H7 (cell line): ENCODE measurements around the gene CABCOCO1. TPM values are rescaled to one million over a fixed set of nuclear protein-coding genes. Genes with fewer than 3 reads are reported as not detected.
A peak's percentile ranks its signal among the peaks of the same experiment; 100 is the strongest.
"Not testable (repeated sequence)": the region's sequence is repeated elsewhere in the genome, so short reads cannot be mapped to it uniquely, and the experiment has no call there.

Source experiments
- DNase-seq: peaks from one replicate; pipeline ENCODE4 v3.0.0; 2012
- H3K27me3 ChIP-seq: 2 replicates; pipeline ENCODE4 v1.6.0; 2011; ENCODE audit warnings: mild to moderate bottlenecking, low read length; ENCODE audit not compliant: control insufficient read depth, insufficient read depth
- H3K36me3 ChIP-seq: replicated peaks from 2 replicates; pipeline ENCODE4 v1.5.1; 2011; ENCODE audit warnings: low read length; ENCODE audit not compliant: control insufficient read depth, insufficient read depth
- H3K4me3 ChIP-seq: 2 replicates; pipeline ENCODE4 v1.5.1; 2011; ENCODE audit warnings: low read depth, mild to moderate bottlenecking, control low read depth, low read length, moderate library complexity; ENCODE audit not compliant: insufficient read depth
- total RNA-seq: library from RNA; depleted of rRNA; stranded (reverse); fragments of >200 nt; shearing (Covaris generic); gene quantifications from 2 replicates; pipeline ENCODE4 v1.2.3, GENCODE V29; 2014

The CABCOCO1 gene
- total RNA-seq, 1 experiment from 2014 or later: not detected

DNA sequence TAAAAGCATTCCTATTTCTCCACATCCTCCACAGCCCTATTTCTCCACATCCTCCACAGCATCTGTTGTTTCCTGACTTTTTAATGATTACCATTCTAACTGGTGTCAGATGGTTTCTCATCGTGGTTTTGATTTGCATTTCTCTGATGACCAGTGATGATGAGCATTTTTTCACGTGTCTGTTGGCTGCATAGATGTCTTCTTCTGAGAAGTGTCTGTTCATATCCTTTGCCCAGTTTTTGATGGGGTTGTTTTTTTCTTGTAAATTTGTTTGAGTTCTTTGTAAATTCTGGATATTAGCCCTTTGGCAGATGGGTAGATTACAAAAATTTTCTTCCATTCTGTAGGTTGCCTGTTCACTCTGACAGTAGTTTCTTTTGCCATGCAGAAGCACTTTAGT is 49.4 kb downstream of the CABCOCO1 start:
- H3K36me3 ChIP-seq, DNase-seq, H3K4me3 ChIP-seq, H3K27me3 ChIP-seq: not testable (repeated sequence)

DNA sequence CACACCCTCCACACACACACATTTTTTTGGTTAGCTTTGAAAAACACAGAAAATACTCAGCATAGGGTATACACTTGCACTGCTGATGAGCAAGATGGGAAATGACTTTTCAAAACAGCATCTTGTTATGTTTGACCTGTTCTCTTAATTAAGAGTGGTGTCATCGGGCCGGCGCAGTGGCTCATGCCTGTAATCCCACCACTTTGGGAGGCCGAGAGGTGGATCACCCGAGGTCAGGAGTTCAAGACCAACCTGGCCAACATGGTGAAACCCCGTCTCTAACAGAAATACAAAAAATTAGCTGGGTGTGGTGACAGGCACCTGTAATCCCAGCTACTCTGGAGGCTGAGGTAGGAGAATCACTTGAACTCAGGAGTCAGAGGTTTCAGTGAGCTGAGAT is 56.7 kb downstream of the CABCOCO1 start:
- DNase-seq, H3K4me3 ChIP-seq, H3K36me3 ChIP-seq, H3K27me3 ChIP-seq: not testable (repeated sequence)

DNA sequence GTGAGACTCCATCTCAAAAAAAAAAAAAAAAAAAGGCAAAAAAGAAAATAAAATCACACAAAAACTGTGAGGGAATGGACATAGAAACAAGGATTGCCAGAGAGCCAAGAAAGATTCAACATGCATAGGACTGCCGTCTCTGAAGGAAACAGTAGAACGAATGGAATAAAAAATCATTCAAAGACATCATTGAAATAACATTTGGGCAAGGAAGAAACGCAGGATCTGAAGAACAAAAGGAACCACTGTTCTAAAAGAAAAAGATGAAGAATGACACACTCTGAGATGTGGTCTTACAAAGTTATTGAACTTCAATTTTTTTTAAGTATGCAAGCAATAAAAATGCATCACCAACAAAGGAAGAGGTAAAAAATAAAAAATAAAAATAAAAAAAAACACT is 57.2 kb downstream of the CABCOCO1 start:
- Histone ChIP-seq H3K36me3 (no peaks in the 10 kb centered on the region), H3K27me3 (no peaks in the 10 kb centered on the region), H3K4me3 (no peak overlapping the region)
- no peak for DNase-seq

DNA sequence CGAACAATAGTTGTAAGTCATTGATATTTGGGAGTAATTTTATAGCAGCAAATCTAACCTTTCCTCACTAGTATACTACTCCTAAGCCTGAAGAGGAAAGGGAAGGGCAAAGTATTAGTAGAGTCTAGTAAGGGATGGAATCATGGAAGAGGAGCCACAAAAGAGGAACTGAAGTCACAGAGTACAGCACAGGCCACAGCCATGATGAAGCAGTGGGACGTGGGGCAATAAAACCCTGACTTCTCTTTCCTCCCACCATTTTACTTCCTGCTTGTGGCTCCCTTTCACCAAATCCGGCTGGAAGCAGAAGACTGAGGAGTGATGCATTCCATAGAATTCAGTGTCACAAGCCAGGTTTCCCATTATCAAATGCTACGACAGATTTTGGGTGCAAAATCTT is 58.7 kb downstream of the CABCOCO1 start:
- H3K27me3 ChIP-seq: no peaks in the 10 kb centered on the region
- DNase-seq: no peak
- H3K36me3 ChIP-seq: no peaks in the 10 kb centered on the region
- no peak overlapping the region for H3K4me3 ChIP-seq

DNA sequence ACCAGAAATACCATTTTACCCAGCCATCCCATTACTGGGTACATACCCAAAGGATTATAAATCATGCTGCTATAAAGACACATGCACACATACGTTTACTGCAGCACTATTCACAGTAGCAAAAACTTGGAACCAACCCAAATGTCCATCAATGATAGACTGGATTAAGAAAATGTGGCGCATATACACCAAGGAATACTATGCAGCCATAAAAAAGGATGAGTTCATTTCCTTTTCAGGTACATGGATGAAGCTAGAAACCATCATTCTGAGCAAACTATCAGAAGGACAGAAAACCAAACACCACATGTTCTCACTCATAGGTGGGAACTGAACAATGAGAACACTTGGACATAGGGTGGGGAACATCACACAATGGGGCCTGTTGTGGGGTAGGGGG is 62.5 kb downstream of the CABCOCO1 start:
- not testable (repeated sequence) for DNase-seq, H3K4me3 ChIP-seq, H3K36me3 ChIP-seq, H3K27me3 ChIP-seq

DNA sequence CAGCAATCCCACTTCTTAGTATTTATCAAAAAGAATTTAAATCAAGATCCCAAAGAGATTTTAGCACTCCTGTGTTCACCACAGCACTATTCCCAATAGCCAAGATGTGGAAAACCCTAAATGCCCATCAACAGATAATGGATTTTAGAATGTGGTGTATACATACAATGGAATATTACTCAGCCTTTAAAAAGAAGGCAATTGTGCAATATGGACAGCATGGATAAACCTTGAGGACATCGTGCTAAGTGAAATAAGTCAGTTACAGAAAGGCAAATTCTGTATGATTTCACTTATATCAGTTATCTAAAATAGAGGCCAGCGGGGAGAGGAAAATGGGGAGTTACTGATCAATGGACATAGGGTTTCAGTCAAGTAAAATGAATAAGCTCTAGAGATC is 66.9 kb downstream of the CABCOCO1 start:
- no peak for DNase-seq
- no peaks in the 10 kb centered on the region for H3K36me3 ChIP-seq
- no peak overlapping the region for H3K4me3 ChIP-seq
- no peaks in the 10 kb centered on the region for H3K27me3 ChIP-seq

DNA sequence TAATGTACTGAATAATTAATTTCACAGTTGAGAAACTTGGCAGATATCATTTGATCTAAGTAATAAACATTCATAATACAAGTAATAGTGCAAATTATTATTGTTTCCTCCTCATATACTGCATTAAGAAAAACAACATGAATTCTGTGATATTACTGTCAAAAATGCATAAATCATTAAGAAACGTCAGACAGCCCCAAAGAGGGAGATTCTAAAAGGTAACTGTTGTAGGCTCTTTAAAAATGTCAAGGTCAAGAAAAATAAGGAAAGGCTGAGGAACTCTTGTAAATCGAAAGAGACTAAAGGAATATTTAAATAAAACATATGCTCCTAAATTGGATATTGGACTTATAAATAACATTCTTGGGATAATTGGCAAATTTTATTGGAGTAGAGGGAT is 67.9 kb downstream of the CABCOCO1 start:
- H3K27me3 ChIP-seq: no peaks in the 10 kb centered on the region
- DNase-seq: no peak
- H3K36me3 ChIP-seq: no peaks in the 10 kb centered on the region
- H3K4me3 ChIP-seq: no peak overlapping the region

DNA sequence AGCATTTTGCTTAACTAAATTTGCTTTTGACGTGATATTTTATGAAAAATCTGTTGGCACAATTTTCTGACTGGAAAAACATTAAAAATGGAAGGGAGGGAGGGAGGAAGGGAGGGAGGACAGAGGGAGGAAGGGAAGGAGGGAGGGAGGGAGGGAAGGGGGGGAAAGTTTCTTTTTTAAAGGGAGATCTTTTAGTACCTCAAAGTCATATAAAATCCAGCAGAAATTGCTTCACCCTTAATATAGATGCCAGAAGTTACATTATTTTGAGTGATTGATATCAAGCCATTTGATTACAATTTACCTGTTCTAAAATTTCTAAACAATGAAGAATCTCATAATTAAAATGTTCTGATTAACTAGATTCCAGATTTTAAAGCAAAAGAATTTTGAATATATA is 68.9 kb downstream of the CABCOCO1 start:
- Histone ChIP-seq H3K27me3 (no peaks in the 10 kb centered on the region), H3K36me3 (no peaks in the 10 kb centered on the region), H3K4me3 (no peak overlapping the region)
- DNase-seq: no peak

DNA sequence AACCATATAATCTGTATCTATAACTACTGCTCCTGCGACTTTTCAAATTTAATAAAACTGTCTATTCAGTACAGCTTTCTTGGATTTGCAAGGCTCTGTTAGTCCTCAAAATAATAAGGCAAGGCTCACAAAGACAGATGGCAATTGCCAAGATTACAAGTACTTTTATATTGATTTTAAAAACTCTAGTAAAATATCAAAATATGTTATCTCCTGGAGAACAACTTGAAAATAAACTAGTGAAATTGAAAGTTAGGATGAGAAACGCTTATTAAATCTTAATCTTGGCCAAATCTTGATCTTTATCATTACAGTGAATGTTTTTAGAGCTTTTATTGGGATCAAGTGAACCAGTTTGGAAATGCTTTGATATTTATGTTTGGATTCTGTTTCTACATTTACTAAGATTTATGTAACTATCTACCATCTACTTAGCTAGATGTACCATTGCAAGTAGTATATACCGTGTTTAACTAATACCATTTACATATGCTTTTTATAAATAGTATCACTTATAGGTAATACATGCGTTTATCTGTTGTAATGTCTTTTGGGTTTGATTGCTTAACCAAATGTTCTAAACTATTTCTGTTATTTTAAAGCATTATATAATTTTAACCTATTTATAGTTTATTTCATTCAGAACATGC is 70.0 kb downstream of the CABCOCO1 start:
- no peak for DNase-seq
- H3K4me3 ChIP-seq: no peak overlapping the region
- no peaks in the 10 kb centered on the region for H3K36me3 ChIP-seq

DNA sequence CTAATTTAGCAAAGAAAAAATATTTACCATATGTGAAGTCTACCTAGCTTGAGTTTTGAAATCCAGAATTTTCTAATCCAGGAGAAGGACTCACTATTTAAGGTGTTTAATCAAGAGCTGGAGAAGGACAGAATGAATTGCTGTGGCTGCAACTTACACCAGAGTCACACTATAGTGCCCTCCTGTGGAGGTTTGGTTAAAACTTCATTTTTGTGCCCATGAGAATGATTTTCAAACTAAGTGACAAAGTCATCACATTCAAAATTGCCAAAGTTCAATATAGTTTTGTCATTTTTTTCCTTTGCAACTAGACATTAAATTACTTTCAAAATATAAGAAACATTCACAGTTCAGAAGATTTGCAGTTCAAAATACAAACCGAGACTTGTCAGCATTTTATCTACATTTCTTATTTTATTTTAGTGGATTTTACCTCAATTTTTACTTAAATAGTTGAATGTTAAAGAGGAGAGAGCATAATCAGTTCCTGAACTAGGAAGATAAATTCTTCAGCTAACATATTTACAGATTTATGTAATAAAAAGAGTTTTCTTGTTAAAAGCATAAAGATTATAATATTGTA is 70.7 kb downstream of the CABCOCO1 start:
- Histone ChIP-seq H3K4me3 (no peak overlapping the region), H3K36me3 (no peaks in the 10 kb centered on the region), H3K27me3 (no peaks in the 10 kb centered on the region)
- DNase-seq: peak; percentile 19

More for the DNA sequence above, 70.0 kb downstream of the CABCOCO1 start:
- no peaks in the 10 kb centered on the region for H3K27me3 ChIP-seq

DNA sequence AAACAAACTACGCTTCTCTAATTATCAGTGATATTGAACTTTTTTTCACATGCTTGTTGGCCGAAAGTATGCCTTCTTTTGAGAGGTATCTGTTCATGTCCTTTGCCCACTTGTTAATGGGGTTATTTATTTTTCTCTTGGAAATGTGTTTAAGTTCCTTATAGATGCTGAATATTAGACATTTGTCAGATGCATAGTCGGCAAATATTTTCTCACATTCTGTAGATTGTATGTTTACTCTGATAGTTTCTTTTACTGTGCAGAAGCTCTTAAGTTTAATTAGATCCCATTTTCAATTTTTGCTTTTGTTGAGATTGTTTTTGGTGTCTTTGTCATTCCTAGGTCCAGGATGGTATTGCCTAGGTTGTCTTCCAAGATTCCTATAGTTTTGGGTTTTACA is 73.2 kb downstream of the CABCOCO1 start:
- Histone ChIP-seq H3K36me3 (no peaks in the 10 kb centered on the region), H3K4me3 (no peak overlapping the region), H3K27me3 (no peaks in the 10 kb centered on the region)
- no peak for DNase-seq

DNA sequence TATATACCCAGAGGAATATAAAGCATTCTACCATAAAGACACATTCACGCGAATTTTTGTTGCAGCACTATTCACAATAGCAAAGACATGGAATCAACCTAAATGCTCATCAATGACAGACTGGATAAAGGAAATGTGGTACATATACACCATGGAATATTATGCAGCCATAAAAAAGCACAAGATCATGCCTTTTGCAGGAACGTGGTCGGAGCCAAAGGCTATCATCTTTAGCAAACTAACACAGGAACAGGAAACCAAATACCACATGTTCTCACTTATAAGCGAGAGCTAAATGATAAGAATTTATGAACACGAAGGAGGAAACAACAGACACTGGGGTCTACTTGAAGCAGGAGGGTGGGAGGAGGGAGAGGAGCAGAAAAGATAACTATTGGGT is 74.7 kb downstream of the CABCOCO1 start:
- not testable (repeated sequence) for DNase-seq, H3K36me3 ChIP-seq, H3K27me3 ChIP-seq, H3K4me3 ChIP-seq

DNA sequence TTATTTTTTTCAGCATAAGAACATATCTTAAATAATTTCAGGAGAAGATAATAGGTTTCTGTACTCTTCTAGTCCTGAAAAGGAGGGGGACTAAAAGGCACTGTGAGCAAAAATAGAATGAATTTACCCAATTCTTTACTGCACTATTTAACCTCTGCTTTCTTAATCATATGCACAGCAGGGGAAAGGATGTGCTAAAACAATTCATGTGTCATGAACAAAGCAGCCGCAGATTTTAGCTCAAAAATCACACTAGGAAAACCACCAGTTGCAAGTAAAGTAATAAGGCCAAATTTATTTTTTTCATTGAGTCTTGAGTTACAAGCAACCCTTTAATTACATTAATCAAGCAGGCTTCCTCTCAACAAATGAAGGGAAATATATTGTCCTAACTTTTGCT is 80.1 kb downstream of the CABCOCO1 start:
- Histone ChIP-seq H3K27me3 (no peaks in the 10 kb centered on the region), H3K4me3 (no peak overlapping the region), H3K36me3 (no peaks in the 10 kb centered on the region)
- no peak for DNase-seq

DNA sequence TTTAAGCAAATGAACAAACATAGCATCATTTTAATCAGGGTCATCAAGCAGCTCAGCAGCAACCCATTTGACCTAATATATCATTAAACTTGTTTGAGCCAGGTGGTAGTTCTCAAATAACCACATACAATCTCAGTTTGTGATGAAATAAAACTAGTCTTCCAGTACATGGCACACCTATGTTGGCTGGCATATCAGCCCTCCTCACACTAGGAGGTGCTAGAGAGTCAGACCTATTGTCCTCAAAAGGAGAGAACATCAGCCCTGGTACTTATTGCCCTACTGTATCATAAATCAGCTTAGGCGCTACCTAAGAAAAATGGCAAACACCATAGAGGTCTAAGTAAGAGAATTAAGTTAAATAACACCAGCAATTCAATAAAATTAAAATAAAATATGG is 81.7 kb downstream of the CABCOCO1 start:
- no peak overlapping the region for H3K4me3 ChIP-seq
- H3K27me3 ChIP-seq: no peaks in the 10 kb centered on the region
- peak; percentile 5 for DNase-seq
- no peaks in the 10 kb centered on the region for H3K36me3 ChIP-seq

DNA sequence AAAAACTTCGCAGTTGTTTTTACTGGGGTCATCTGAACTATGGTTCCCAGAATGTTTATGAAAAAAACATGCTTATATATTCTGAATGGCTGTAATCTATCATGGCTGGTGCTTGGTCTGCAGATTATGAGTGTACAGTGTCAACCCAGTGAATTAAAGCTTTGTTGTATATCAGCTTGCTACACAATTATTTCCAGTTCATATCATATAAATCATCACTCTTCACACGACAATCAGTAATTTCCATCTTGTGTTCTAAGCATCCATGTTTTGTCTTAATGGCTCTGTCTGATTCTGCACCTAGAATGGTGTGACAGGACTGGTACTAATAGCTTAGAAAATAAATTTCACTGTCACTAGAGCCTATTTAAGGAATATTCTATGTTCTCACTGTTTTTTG is 83.6 kb downstream of the CABCOCO1 start:
- H3K36me3 ChIP-seq: no peaks in the 10 kb centered on the region
- no peaks in the 10 kb centered on the region for H3K27me3 ChIP-seq
- no peak for DNase-seq
- no peak overlapping the region for H3K4me3 ChIP-seq

DNA sequence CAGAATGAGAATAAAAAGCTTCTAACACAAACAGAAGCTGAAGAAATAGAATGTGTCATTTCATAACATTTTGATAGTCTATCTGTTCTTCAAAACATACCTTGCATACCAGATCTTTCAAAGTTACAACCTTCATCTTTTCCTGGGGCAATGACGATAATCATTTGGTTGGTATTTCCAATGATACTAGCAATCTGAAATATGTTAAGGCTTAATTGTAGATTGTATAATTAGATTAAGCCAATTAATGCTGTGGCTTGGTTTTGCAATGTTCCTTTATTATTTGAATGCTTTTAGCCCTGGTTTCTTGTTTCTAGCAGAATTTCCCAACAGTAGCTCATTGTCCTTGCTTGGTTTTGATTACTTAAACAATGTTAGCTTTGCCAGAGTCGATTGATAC is 84.6 kb downstream of the CABCOCO1 start:
- H3K4me3 ChIP-seq: no peak overlapping the region
- DNase-seq: no peak
- no peaks in the 10 kb centered on the region for H3K36me3 ChIP-seq
- no peaks in the 10 kb centered on the region for H3K27me3 ChIP-seq
